NCI-H2107 treated with DMSO at 0.1 percent for 48 hours (cell line): ENCODE measurements around the gene SYNGR1.

ENCODE experiments used
- DNase-seq: peaks from one replicate; lab custom pipeline; 2025; ENCODE audit not compliant: unreplicated experiment; lab: John Stamatoyannopoulos, UW

Gene SYNGR1

GRCh38 chr22:39349967-39350726 is at the start of gene SYNGR1:
Gene SYNGR1, plus strand, starts transcription at chr22:39349991. Its CDS starts 20 bp downstream, at chr22:39350011.
- no peak for DNase-seq

GRCh38 chr22:39300186-39300830 is 49.5 kb upstream of the SYNGR1 start:
- DNase-seq, result no peak

- DNase-seq, result no peak
These were observed 48.7 kb upstream of the SYNGR1 start for GRCh38 chr22:39301108-39301507.

GRCh38 chr22:39301926-39302325 is 47.9 kb upstream of the SYNGR1 start:
- DNase-seq, result no peak

GRCh38 chr22:39302431-39302960 is 47.3 kb upstream of the SYNGR1 start:
- DNase-seq, result no peak

- no peak for DNase-seq
These were observed 46.4 kb upstream of the SYNGR1 start for GRCh38 chr22:39303358-39303757.

- DNase-seq, result no peak
These were observed 45.7 kb upstream of the SYNGR1 start for GRCh38 chr22:39303892-39304671.

- no peak for DNase-seq
These were observed 43.1 kb upstream of the SYNGR1 start for GRCh38 chr22:39306456-39307361.

- no peak for DNase-seq
These were observed 41.0 kb upstream of the SYNGR1 start for GRCh38 chr22:39308614-39309363.

- DNase-seq, result no peak
These were observed 40.4 kb upstream of the SYNGR1 start for GRCh38 chr22:39309364-39309861.

- no peak for DNase-seq
These were observed 39.7 kb upstream of the SYNGR1 start for GRCh38 chr22:39309881-39310714.

- no peak for DNase-seq
These were observed 38.0 kb upstream of the SYNGR1 start for GRCh38 chr22:39311592-39312400.

- no peak for DNase-seq
These were observed 37.4 kb upstream of the SYNGR1 start for GRCh38 chr22:39312410-39312809.

GRCh38 chr22:39313258-39314001 is 36.4 kb upstream of the SYNGR1 start:
- no peak for DNase-seq

GRCh38 chr22:39314251-39314971 is 35.4 kb upstream of the SYNGR1 start:
- no peak for DNase-seq

GRCh38 chr22:39315389-39315788 is 34.4 kb upstream of the SYNGR1 start:
- DNase-seq, result no peak
